A673 (cell line): Measurements from ENCODE around the gene SERPINI2. TPM values are rescaled to one million over a fixed set of nuclear protein-coding genes. Genes with fewer than 3 reads are reported as not detected.

ENCODE experiments used
- BruUV-seq: library from RNA; stranded (reverse); fragments of 400-500 nt; replicated peaks from 2 replicates; lab custom pipeline; 2021; lab: Mats Ljungman, UMichigan
- CTCF ChIA-PET: fragments of 300-600 bp; sonication (Branson Sonifier 250); formaldehyde crosslinking; loops from one replicate; lab custom pipeline; 2022; ENCODE audit warnings: antibody characterized with exemption; lab: Charles Lee
- POLR2A ChIA-PET: fragments of 300-600 bp; sonication (Branson Sonifier 250); formaldehyde crosslinking; loops from one replicate; lab custom pipeline; 2022; ENCODE audit warnings: antibody characterized with exemption; ENCODE audit not compliant: low non-redundant PET; lab: Charles Lee
- DNase-seq: peaks from one replicate; pipeline ENCODE4 v3.0.0-alpha.2; 2015; ENCODE audit warnings: low spot score
- H3K27ac ChIP-seq: fragments of 200-600 bp; sonication (generic); 2 replicates; pipeline ENCODE4 v1.5.1; 2016; ENCODE audit warnings: mixed run types, low read depth, mild to moderate bottlenecking, mixed read lengths, antibody characterized with exemption, low read length; ENCODE audit not compliant: poor library complexity, severe bottlenecking
- H3K27me3 ChIP-seq: fragments of 200-600 bp; sonication (generic); replicated peaks from 2 replicates; pipeline ENCODE4 v1.6.1; 2017; ENCODE audit warnings: mixed run types, low read depth, mild to moderate bottlenecking, mixed read lengths, antibody characterized with exemption, low read length; ENCODE audit not compliant: insufficient read depth, poor library complexity
- H3K36me3 ChIP-seq: fragments of 200-600 bp; sonication (generic); 2 replicates; pipeline ENCODE4 v1.6.1; 2016; ENCODE audit warnings: mixed run types, mild to moderate bottlenecking, mixed read lengths, antibody characterized with exemption, low read length; ENCODE audit not compliant: insufficient read depth, poor library complexity, severe bottlenecking
- H3K4me1 ChIP-seq: fragments of 200-600 bp; sonication (generic); 2 replicates; pipeline ENCODE4 v1.6.1; 2017; ENCODE audit warnings: mixed run types, mild to moderate bottlenecking, mixed read lengths, antibody characterized with exemption, low read length; ENCODE audit not compliant: insufficient read depth, poor library complexity, severe bottlenecking
- H3K4me3 ChIP-seq: fragments of 200-600 bp; sonication (generic); 2 replicates; pipeline ENCODE4 v1.5.1; 2016; ENCODE audit warnings: low read depth, mixed run types, mild to moderate bottlenecking, mixed read lengths, low read length; ENCODE audit not compliant: poor library complexity, severe bottlenecking
- H3K9me3 ChIP-seq: fragments of 200-600 bp; sonication (generic); 2 replicates; pipeline ENCODE4 v1.6.1; 2016; ENCODE audit warnings: mixed run types, low read depth, mild to moderate bottlenecking, mixed read lengths, antibody characterized with exemption, low read length; ENCODE audit not compliant: poor library complexity, severe bottlenecking
- CTCF ChIP-seq: fragments of 300-800, 200-600 bp; sonication (generic); conservative IDR thresholded peaks from 2 replicates; pipeline ENCODE4 v1.5.1; 2017; ENCODE audit warnings: low read depth, mild to moderate bottlenecking, antibody characterized with exemption, low read length, moderate library complexity, mixed read lengths
- EZH2 ChIP-seq: fragments of 200-600 bp; sonication (generic); IDR thresholded peaks from 2 replicates; pipeline ENCODE4 v1.6.1; 2017; ENCODE audit warnings: borderline replicate concordance, low read depth, mild to moderate bottlenecking, mixed read lengths, antibody characterized with exemption, low read length; ENCODE audit not compliant: poor library complexity, severe bottlenecking
- intact Hi-C: fragments of 100-400 bp; cut with micrococcal nuclease; formaldehyde crosslinking; loops from one replicate; pipeline ENCODE4 v1.10.0; 2022; ENCODE audit not compliant: unreplicated experiment
- total RNA-seq: library from RNA; stranded (reverse); gene quantifications from 2 replicates; pipeline ENCODE4 v1.2.3, GENCODE V29; 2021

Gene SERPINI2
- total RNA-seq, 1 experiment from 2014 or later, result not detected

- POLR2A ChIA-PET, result no interaction called here
- TF ChIP-seq EZH2 (no peak), CTCF (no peak)
- no peaks in the 10 kb centered on the region for H3K4me1 ChIP-seq
- CTCF ChIA-PET, result no interaction called here
- H3K27ac ChIP-seq, result no peak overlapping the region
- peaks cover 19% of the 10 kb centered on the region for H3K27me3 ChIP-seq
- no peak overlapping the region for H3K4me3 ChIP-seq
- H3K36me3 ChIP-seq, result no peaks in the 10 kb centered on the region
- no TSS peak for BruUV-seq
- DNase-seq, result no peak
- intact Hi-C loops, result no loop called here
- H3K9me3 ChIP-seq, result no peaks in the 10 kb centered on the region
These were observed 13.7 kb upstream of the SERPINI2 start for GRCh38 chr3:167487556-167487955.

- intact Hi-C loops, result no loop called here
- ChIA-PET CTCF (no interaction called here), POLR2A (no interaction called here)
- H3K4me3 ChIP-seq, result no peak overlapping the region
- H3K4me1 ChIP-seq, result no peaks in the 10 kb centered on the region
- no TSS peak for BruUV-seq
- TF ChIP-seq CTCF (no peak), EZH2 (no peak)
- no peaks in the 10 kb centered on the region for H3K36me3 ChIP-seq
- H3K27ac ChIP-seq, result no peak overlapping the region
- H3K27me3 ChIP-seq, result no peaks in the 10 kb centered on the region
- DNase-seq, result no peak
- no peaks in the 10 kb centered on the region for H3K9me3 ChIP-seq
These were observed 10.7 kb upstream of the SERPINI2 start for GRCh38 chr3:167484551-167484950.

GRCh38 chr3:167483708-167484475 is 10.1 kb upstream of the SERPINI2 start:
- H3K27me3 ChIP-seq, result no peaks in the 10 kb centered on the region
- POLR2A ChIA-PET, result no interaction called here
- no peak for TF ChIP-seq EZH2
- no peak for TF ChIP-seq CTCF
- BruUV-seq, result no TSS peak
- CTCF ChIA-PET, result no interaction called here
- intact Hi-C loops, result no loop called here
- H3K9me3 ChIP-seq, result no peaks in the 10 kb centered on the region
- DNase-seq, result no peak
- no peak overlapping the region for H3K4me3 ChIP-seq
- H3K36me3 ChIP-seq, result no peaks in the 10 kb centered on the region
- no peaks in the 10 kb centered on the region for H3K4me1 ChIP-seq
- no peak overlapping the region for H3K27ac ChIP-seq
